Activated CD4-positive, alpha-beta memory T cell treated with anti-CD3 and anti-CD28 coated beads, Interleukin-2, amount 10 ng/mL, durations not matched to agents 7 days and 5 days (primary cell): Measurements from ENCODE around the gene TBCD. TPM values are rescaled to one million over a fixed set of nuclear protein-coding genes. Genes with fewer than 3 reads are reported as not detected.

Source experiments
- CTCF ChIA-PET: fragments of 350-600 bp; sonication (Branson Sonifier 250); formaldehyde crosslinking; loops from one replicate; lab custom pipeline; 2021; ENCODE audit warnings: antibody characterized with exemption, inconsistent platforms; lab: Charles Lee
- POLR2A ChIA-PET: fragments of 350-600 bp; sonication (Branson Sonifier 250); formaldehyde crosslinking; loops from one replicate; lab custom pipeline; 2021; ENCODE audit warnings: antibody characterized with exemption; lab: Charles Lee
- DNase-seq: peaks from one replicate; pipeline ENCODE4 v3.0.0-alpha.2; 2020
- H3K27ac Mint-ChIP-seq: one replicate; pipeline ENCODE4 v1.8.0; 2021; ENCODE audit warnings: mild to moderate bottlenecking, mixed read lengths
- H3K27me3 Mint-ChIP-seq: one replicate; pipeline ENCODE4 v1.8.0; 2021; ENCODE audit warnings: mixed read lengths
- H3K36me3 Mint-ChIP-seq: one replicate; pipeline ENCODE4 v1.8.0; 2021; ENCODE audit warnings: low read depth, mixed read lengths
- H3K4me1 Mint-ChIP-seq: one replicate; pipeline ENCODE4 v1.8.0; 2021; ENCODE audit warnings: mixed read lengths
- H3K4me3 Mint-ChIP-seq: one replicate; pipeline ENCODE4 v1.8.0; 2021; ENCODE audit warnings: mild to moderate bottlenecking, mixed read lengths
- H3K9me3 Mint-ChIP-seq: one replicate; pipeline ENCODE4 v1.8.0; 2021; ENCODE audit warnings: mixed read lengths
- total RNA-seq, 2 experiments: library from RNA; stranded (reverse); gene quantifications; one replicate each; pipeline ENCODE4 v1.2.3, GENCODE V29; 2021

The TBCD gene
- total RNA-seq, 2 experiments from 2014 or later, result 133 to 135 TPM

DNA sequence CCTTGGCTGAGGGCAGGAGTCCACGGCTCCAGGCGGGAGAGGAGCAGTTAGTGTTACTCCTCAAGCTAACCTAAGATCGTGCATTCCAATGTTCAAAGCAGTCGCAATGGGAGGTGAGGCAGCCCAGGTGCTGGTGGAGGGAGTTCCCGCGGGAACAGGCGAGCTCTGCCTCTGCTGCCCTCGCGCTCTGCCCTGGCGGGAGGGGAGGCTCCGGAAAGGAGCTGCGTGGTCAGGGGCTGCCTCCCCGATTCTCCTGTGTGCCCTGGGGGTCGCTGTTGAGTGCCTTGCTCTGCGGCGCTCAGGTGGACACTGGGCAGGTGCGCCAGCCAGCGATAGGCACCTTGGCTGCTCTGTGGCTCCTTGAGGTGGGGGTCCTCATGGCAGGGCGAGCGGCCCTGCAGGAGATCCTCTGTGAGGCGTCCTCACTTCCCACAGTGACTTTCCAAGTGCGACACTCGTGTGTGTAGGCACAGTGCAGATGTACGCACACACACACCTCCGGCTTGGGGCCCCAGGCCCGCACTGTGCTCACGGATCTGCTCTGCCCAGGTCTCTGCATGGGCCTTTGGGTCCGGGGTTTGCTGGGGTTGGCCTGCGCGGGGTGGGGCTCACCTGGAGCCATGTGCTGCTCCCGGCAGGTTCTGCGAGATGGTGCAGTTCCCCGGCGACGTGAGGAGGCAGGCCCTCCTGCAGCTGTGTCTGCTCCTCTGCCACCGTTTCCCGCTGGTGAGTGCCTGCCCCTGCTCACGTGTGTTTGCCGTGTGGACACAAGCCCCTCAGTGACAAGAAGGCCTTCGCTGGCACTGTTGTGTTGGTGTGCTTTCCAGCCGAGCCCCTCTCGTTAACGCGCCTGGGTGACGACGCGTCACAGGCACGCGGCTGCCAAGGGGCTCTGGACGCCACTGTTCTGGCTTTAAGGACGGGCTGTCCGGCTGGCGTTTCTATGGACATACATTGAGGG, 185.8 kb downstream of the TBCD start:
- H3K4me3 Mint-ChIP-seq, result no peak overlapping the region
- POLR2A ChIA-PET, result no interaction called here
- no peaks in the 10 kb centered on the region for H3K27me3 Mint-ChIP-seq
- H3K27ac Mint-ChIP-seq, result no peak overlapping the region
- H3K36me3 Mint-ChIP-seq, result peaks cover 52% of the 10 kb centered on the region
- no peak for DNase-seq
- CTCF ChIA-PET, result no interaction called here
- H3K9me3 Mint-ChIP-seq, result no peaks in the 10 kb centered on the region
- H3K4me1 Mint-ChIP-seq, result no peaks in the 10 kb centered on the region

GRCh38 chr17:82938486-82938872, 186.6 kb downstream of the TBCD start:
- Mint-ChIP-seq H3K4me3 (no peak overlapping the region), H3K27ac (no peak overlapping the region), H3K9me3 (no peaks in the 10 kb centered on the region), H3K27me3 (no peaks in the 10 kb centered on the region), H3K4me1 (no peaks in the 10 kb centered on the region), H3K36me3 (peaks cover 53% of the 10 kb centered on the region)
- ChIA-PET POLR2A (no interaction called here), CTCF (no interaction called here)
- no peak for DNase-seq

GRCh38 chr17:82938873-82939620, 187.2 kb downstream of the TBCD start:
- H3K9me3 Mint-ChIP-seq, result no peaks in the 10 kb centered on the region
- H3K27me3 Mint-ChIP-seq, result no peaks in the 10 kb centered on the region
- CTCF ChIA-PET, result no interaction called here
- no peak for DNase-seq
- no peak overlapping the region for H3K27ac Mint-ChIP-seq
- no peaks in the 10 kb centered on the region for H3K4me1 Mint-ChIP-seq
- no peak overlapping the region for H3K4me3 Mint-ChIP-seq
- peaks cover 58% of the 10 kb centered on the region for H3K36me3 Mint-ChIP-seq
- POLR2A ChIA-PET, result no interaction called here

- Mint-ChIP-seq H3K27ac (no peak overlapping the region), H3K36me3 (peaks cover 64% of the 10 kb centered on the region), H3K4me1 (no peaks in the 10 kb centered on the region), H3K4me3 (no peak overlapping the region), H3K9me3 (peaks cover 6% of the 10 kb centered on the region), H3K27me3 (no peaks in the 10 kb centered on the region)
- DNase-seq, result no peak
- ChIA-PET POLR2A (no interaction called here), CTCF (no interaction called here)
Measured at GRCh38 chr17:82939621-82940135, 187.8 kb downstream of the TBCD start.

DNA sequence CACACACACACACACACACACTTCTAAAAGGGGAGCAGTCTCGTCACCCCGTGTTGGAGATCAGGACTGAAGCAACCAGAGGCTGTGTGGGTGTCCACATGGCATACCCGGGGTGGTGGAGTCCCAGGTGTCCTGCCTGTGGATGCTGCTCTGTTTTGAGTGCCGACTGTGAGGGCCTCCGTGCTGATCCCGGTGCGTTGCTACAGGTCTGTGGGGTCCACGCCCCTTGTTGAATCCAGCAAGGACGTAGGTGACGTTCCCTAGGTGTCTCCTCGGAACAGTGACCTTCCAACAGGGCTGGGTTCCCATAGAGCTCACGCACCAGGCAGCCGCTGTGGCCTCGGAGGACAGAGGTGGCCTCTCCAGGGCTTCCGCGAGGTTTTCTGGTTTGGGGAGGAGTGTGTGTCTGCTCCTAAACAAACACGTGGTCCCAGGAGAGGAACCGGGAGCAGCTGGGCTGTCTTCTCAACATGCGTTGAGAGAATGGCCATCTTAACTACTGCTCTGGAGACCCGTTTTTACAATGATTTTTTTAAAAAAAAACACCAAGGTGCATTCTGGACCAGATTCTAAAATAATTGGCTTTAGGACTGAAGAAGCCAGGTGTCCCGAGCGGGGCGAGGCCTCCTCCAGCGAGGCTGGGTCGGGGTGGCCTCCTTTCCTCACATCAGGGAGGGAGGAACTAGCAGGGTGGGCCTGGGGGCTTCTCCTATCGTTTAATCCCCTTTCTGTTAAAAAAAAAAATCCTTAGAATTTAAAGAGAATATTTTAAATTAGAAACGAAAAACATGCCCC, 188.6 kb downstream of the TBCD start:
- no peaks in the 10 kb centered on the region for H3K27me3 Mint-ChIP-seq
- peaks cover 66% of the 10 kb centered on the region for H3K36me3 Mint-ChIP-seq

GRCh38 chr17:82941021-82942001, 189.4 kb downstream of the TBCD start:
- H3K4me1 Mint-ChIP-seq, result no peaks in the 10 kb centered on the region
- ChIA-PET POLR2A (no interaction called here), CTCF (no interaction called here)
- H3K4me3 Mint-ChIP-seq, result no peak overlapping the region
- H3K27me3 Mint-ChIP-seq, result no peaks in the 10 kb centered on the region
- no peak overlapping the region for H3K27ac Mint-ChIP-seq
- H3K36me3 Mint-ChIP-seq, result peaks cover 68% of the 10 kb centered on the region
- H3K9me3 Mint-ChIP-seq, result peaks cover 20% of the 10 kb centered on the region
- no peak for DNase-seq

More for the DNA sequence above, 188.6 kb downstream of the TBCD start:
- POLR2A ChIA-PET, result no interaction called here
- H3K27ac Mint-ChIP-seq, result no peak overlapping the region
- no peak overlapping the region for H3K4me3 Mint-ChIP-seq
- CTCF ChIA-PET, result no interaction called here
- H3K4me1 Mint-ChIP-seq, result no peaks in the 10 kb centered on the region
- peaks cover 13% of the 10 kb centered on the region for H3K9me3 Mint-ChIP-seq
- DNase-seq, result no peak

- H3K27me3 Mint-ChIP-seq, result no peaks in the 10 kb centered on the region
- no peak overlapping the region for H3K4me3 Mint-ChIP-seq
- ChIA-PET CTCF (no interaction called here), POLR2A (no interaction called here)
- peaks cover 68% of the 10 kb centered on the region for H3K36me3 Mint-ChIP-seq
- no peak for DNase-seq
- peaks cover 20% of the 10 kb centered on the region for H3K9me3 Mint-ChIP-seq
- H3K27ac Mint-ChIP-seq, result no peak overlapping the region
- no peaks in the 10 kb centered on the region for H3K4me1 Mint-ChIP-seq
Measured at GRCh38 chr17:82942166-82943130, 190.6 kb downstream of the TBCD start.

- no peak overlapping the region for H3K27ac Mint-ChIP-seq
- POLR2A ChIA-PET, result no interaction called here
- H3K4me3 Mint-ChIP-seq, result no peak overlapping the region
- no peak for DNase-seq
- no peaks in the 10 kb centered on the region for H3K27me3 Mint-ChIP-seq
- H3K4me1 Mint-ChIP-seq, result no peaks in the 10 kb centered on the region
- CTCF ChIA-PET, result no interaction called here
- peaks cover 70% of the 10 kb centered on the region for H3K36me3 Mint-ChIP-seq
- H3K9me3 Mint-ChIP-seq, result peaks cover 22% of the 10 kb centered on the region
Measured at GRCh38 chr17:82943339-82943738, 191.5 kb downstream of the TBCD start.

GRCh38 chr17:82943751-82944150, 191.9 kb downstream of the TBCD start:
- Mint-ChIP-seq H3K36me3 (peaks cover 66% of the 10 kb centered on the region), H3K4me1 (no peaks in the 10 kb centered on the region), H3K9me3 (peaks cover 22% of the 10 kb centered on the region), H3K27ac (no peak overlapping the region), H3K27me3 (no peaks in the 10 kb centered on the region), H3K4me3 (no peak overlapping the region)
- POLR2A ChIA-PET, result no interaction called here
- CTCF ChIA-PET, result no interaction called here
- DNase-seq, result no peak

DNA sequence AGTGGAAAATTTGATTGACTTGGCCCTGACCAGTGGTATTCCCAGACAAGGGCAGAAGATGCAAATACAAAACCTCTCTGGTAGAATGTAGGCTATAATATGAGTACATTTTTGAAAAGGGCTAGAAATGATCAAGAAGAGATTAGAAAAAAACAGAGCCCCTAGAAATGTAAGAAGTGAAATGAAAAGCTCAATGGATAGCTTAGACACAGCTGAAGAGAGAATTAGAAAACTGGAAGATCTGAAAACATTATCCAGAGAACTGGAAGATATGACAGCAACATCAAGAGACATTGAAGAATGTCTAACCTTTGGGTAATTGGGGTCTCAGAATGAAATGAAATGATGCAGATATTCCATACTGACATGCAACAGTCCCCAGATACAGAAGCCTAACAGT, 193.1 kb downstream of the TBCD start:
- Mint-ChIP-seq H3K27me3 (no peaks in the 10 kb centered on the region), H3K36me3 (peaks cover 62% of the 10 kb centered on the region), H3K4me3 (no peak overlapping the region), H3K9me3 (peaks cover 22% of the 10 kb centered on the region), H3K4me1 (no peaks in the 10 kb centered on the region), H3K27ac (no peak overlapping the region)
- no peak for DNase-seq
- ChIA-PET CTCF (interaction anchor here (1.5 kb wide), 1 partner anchor 163 kb away, joined by 4 read pairs; no protein-coding TSS in a partner anchor), POLR2A (no interaction called here)

GRCh38 chr17:82946081-82946480, 194.2 kb downstream of the TBCD start:
- ChIA-PET POLR2A (no interaction called here), CTCF (interaction anchor here (1.5 kb wide), 1 partner anchor 164 kb away, joined by 4 read pairs; no protein-coding TSS in a partner anchor)
- H3K9me3 Mint-ChIP-seq, result peaks cover 22% of the 10 kb centered on the region
- H3K36me3 Mint-ChIP-seq, result peaks cover 67% of the 10 kb centered on the region
- no peak for DNase-seq
- no peaks in the 10 kb centered on the region for H3K4me1 Mint-ChIP-seq
- no peak overlapping the region for H3K27ac Mint-ChIP-seq
- H3K4me3 Mint-ChIP-seq, result no peak overlapping the region
- H3K27me3 Mint-ChIP-seq, result no peaks in the 10 kb centered on the region
